Kidney capillary endothelial cell (primary cell): ENCODE measurements around the gene LSM3.

ENCODE experiments used
- DNase-seq: peaks from one replicate; pipeline ENCODE4 v3.0.0-alpha.2; 2018; ENCODE audit warnings: low spot score

LSM3 gene

DNA sequence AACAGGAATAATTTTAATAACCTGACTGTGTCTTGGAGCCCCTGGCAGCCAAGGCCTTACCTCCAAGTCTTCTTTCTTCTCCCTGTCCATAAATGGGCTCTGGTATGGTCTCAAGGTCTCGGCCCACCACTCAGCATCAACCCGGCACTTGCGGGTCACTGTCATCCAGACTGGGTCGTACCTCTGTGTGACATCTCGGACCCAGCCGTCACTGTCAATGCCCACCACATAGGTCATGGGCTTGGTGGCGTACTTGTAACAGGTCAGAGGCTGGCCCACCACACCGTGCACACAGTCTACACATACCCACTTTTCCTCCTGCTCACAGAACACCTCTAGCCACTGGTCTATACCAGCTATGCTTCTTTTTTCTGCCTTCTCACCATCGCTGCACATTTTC lies 20.7 kb upstream of the LSM3 start:
- DNase-seq: no peak

- DNase-seq: no peak
These were observed 20.2 kb upstream of the LSM3 start for GRCh38 chr3:14158370-14158769.

DNA sequence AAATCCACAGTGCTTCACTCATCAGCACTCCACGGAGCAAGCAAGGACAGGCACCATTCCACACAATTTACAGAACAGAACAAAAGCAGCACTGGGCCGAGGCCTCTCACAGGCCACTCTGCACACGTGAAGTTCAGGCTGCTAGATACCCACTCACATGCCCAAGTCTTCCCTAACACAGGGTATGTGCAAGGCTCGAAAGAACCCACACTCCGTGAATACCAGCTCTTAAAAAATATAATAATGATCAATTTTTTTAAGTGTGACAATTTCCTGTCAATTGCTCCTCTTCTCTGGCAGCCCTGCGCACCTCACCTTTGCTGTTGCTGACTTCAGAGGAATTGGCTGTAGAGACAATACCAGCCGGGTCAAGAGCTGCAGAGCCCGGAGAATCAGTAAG lies 19.2 kb upstream of the LSM3 start:
- DNase-seq: no peak

- no peak for DNase-seq
These were observed 17.3 kb upstream of the LSM3 start for GRCh38 chr3:14161282-14161681.

GRCh38 chr3:14162178-14162577 lies 16.4 kb upstream of the LSM3 start:
- DNase-seq: no peak

GRCh38 chr3:14166877-14167603 lies 11.6 kb upstream of the LSM3 start:
- no peak for DNase-seq

DNA sequence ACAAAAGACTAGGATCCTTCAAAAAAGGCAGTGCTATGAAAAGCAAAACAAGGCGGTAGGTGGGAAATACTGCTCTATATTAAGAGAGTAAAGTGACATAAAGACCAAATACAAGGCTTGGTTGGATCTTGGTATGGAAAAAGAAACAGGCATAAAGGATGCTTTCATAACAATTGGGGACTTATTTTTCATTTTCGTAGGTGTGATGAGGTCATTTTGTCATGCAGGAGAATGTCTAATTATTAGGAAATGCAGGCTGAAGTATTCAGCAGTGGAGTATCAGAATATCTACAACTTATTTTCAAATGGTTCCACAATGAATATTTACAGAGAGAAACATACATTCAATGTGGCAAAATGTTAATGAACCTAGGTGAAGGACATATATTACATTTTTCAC lies 9.2 kb upstream of the LSM3 start:
- DNase-seq: no peak

GRCh38 chr3:14169871-14170270 lies 8.7 kb upstream of the LSM3 start:
- DNase-seq: no peak

DNA sequence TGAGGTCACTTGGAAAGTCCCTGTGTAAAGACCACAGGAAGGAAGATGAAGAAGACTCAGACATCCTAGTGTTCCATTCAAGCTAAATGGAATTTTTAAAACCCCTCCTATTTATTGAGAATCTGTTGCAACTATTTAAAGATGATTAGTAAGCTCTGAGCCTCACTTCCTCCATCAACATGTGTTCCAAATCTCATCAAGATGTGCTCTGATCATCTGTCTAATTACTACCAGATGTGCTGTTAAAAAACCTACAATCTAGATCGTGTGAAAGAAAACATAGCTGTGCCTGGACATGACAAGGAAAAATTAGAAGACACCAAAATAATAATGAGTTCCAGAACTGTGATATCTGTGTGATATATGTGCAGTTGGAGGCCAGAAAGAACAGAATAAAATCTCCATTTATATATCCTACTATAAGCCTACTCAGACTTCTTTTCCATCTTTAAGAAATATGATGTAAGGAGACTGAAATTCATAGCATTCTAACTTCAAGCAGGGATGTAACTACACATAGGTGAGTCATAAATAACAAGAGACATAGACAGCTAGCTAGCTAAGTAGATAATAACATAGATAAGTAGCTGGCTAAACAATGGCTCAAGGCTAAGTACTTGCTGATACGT lies 8.0 kb upstream of the LSM3 start:
- peak; percentile 74 for DNase-seq

DNA sequence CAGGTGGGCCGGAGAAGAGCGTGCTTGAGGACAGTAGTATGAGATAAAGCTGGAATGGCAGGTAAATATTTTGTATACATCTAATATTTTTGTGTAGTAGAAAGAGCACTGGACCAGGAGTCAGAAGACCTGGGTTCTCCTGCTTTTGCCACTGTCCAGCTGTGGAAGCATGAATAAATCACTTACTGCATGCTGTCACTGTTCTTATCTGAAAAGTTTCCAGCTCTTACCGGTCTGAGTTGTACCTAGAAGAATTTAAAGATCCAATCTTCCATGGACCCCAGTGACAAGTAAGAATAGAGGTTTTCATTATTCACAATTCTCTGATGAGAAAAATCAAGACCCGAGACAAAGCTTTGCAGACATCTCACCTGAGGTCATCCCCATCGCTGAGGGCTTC lies 6.1 kb upstream of the LSM3 start:
- DNase-seq: no peak

DNA sequence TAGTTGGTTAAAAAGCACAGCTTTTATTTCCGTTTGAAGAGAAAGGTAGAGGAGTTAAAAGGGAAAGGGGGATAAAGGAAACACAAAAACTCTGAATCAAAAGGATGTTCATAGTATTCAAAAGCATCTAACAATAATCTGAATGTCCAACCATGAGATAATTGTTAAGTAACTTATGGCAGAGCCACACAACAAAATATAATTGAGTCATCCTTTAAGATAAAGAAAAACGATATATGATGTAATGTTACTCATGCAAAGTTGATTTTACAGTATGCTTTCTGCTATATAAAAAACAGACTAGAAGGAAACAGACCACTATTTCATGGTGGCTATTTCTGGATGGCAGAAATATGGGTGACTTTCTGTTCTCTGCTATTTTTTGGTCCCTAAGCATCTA lies 4.1 kb upstream of the LSM3 start:
- no peak for DNase-seq

DNA sequence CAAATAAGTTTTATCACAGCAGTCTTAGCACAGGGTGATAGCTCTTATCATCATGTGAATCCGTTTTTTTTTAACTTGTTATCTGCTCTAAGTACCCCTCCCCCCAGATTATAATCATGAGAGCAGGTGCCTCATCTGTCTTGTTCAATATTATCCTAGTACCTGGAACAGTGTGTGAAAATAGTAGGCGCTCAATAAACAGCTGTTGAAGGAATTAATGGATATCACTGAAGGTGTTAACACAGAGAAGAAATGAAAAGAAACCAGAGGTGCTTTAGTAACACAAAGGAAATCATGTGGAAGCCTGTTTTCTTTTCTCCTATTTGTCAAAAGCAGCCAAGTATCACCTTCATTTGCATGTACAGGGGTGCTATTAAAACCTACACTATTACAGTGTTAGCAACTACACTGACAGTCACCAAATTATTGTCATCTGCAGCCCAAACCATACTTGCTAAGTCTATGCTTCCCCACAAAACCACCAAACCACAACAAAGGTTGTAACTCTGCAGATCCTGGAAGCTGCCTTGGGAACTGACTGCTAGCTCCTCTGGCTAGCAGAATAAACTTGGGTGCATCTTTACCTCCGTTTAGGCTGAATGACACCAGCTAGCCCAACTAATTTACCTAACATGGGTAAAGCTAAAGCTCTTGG lies 3.1 kb upstream of the LSM3 start:
- DNase-seq: no peak

- peak; percentile 45 for DNase-seq
These were observed 904 bp upstream of the LSM3 start for GRCh38 chr3:14177580-14178246.

DNA sequence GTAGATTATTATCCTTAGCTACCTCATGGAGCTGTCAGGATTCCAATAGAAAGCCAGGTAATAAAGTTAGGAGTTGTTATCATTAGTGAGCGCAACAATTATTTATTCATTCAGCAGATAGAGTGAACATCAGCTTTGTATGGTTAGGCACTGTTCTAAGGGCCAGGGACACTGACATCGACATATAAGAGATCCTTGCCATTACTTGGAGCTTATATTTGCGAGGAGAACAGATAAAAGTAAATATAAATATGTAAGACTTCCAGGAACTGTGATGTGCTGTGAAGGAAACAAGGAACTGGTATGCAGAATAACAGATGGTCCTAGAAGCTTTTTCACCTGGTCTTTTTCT lies 473 bp downstream of the LSM3 start:
- DNase-seq: no peak

DNA sequence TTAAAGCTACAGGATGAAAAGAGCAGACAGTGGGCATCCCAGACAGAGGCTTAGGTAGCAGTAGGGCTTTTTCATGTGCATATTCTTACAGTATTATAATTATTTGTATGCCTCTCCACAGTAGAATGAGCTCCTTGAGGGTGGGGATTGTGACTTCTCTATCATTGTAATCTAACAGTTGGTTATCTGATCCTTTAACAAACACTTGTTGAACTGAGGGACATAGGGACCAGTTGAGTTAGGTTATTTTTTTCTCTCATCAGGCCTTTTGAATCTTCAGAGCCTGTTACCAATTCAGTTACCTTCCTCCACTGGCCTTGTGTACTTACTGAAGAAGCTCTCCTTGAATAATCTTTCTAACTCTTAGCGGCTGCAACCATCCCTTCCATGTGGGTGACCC lies 1.2 kb downstream of the LSM3 start:
- no peak for DNase-seq

GRCh38 chr3:14181253-14181652 lies 2.6 kb downstream of the LSM3 start:
- no peak for DNase-seq

DNA sequence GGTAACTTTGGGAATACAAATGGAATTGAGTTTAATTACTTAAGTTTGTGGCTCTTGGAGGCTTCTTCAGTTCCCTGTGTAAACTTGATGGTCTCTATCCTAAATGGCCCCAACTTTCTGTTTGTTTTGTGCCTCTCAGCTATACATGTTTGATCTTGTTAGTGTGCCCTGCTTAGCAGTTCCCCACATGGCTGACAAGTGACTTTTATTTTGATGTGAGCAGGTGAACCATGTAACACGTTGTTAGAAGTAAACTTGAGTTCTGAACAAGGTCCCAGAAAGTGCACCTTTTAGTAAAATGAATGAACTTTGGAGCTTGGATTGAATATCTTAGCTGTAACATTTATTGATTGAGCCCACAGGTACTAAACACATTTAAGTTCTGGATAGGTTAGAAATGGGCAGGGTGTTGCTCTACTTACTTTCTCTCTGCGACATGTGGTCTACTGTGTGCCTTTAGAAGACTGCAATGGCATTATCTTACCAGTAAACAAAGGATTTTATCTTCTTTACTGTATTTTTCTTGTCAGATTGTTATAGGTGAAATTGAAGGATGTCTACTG lies 4.5 kb downstream of the LSM3 start:
- DNase-seq: no peak

- DNase-seq: no peak
These were observed 8.3 kb downstream of the LSM3 start for GRCh38 chr3:14186854-14187458.

DNA sequence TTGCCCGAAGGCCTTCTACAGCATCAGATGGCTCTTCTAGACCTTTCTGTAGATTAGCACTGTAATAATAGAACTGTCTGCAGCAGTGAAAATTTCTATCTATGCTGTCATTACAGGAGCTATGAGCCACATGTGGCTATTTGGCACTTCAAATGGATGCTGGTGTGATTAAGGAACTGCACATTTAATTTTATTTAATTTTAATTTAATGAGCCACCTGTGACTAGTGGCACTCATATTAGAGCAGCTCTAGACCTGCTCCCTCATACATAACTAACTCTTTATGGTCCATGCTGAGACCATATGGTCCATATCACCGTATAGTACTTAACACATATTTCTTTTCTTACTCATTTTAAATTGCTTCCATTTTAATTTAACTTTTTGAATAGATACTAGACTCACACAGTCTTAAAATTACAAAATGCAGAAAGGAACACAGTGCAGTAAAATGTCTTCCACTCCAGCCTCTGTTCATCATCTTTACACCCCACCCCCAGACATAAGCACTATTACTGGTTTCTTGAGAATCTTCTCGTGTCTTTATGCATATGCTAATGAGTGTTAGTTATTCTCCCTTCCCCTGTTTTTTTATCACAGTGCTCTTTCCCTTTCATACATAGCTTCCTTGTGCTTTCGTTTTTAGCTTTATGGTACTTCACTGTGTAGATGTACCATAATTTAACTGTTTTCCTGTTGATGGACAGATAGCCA lies 9.6 kb downstream of the LSM3 start:
- no peak for DNase-seq

- no peak for DNase-seq
These were observed 16.2 kb downstream of the LSM3 start for GRCh38 chr3:14194865-14195264.

GRCh38 chr3:14199641-14200040 lies 21.0 kb downstream of the LSM3 start:
- no peak for DNase-seq

DNA sequence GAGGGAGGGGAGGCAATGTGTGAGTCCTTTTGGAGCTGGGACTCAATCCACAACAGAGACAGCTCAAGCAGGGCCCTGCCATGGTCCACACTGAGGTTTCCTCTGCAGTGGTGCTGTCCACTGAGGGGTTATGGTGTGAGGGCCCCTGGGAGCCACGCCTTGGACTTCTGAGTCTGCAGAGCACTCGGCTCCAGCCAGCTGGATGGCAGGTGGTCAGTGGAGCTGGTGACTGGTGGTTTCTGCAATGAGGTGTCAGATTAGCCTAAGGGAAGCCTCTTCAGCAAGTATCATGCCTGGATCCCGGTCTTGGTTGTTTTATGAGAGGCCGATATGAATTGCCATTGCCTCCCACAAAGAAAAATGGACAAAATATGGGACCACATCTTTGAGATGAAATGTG lies 21.7 kb downstream of the LSM3 start:
- no peak for DNase-seq
